ENCODE data around the gene DOCK7. TPM values are rescaled to one million over a fixed set of nuclear protein-coding genes. Genes with fewer than 3 reads are reported as not detected.

DOCK7 gene
- total RNA-seq, 1 experiment from 2014 or later: 60.8 TPM

GRCh38 chr1:62652387-62652786 lies 35.8 kb downstream of the DOCK7 start:
- TF ChIP-seq CTCF (conservative IDR thresholded peaks at IDR 0.05; ENCODE audit: low read depth, low read length): no peak
- no peak for TF ChIP-seq EZH2 (IDR thresholded peaks at IDR 0.05; ENCODE audit: borderline replicate concordance, low read depth, low read length, poor library complexity, severe bottlenecking)
- Histone ChIP-seq H3K4me1 (ENCODE audit: insufficient read depth, low read length, poor library complexity, severe bottlenecking) (peaks cover 5% of the 10 kb centered on the region), H3K27me3 (replicated peaks; ENCODE audit: insufficient read depth, low read depth, low read length, poor library complexity) (no peaks in the 10 kb centered on the region), H3K4me3 (ENCODE audit: low read depth, low read length, poor library complexity, severe bottlenecking) (no peak overlapping the region), H3K36me3 (ENCODE audit: insufficient read depth, low read length, poor library complexity, severe bottlenecking) (peaks cover 7% of the 10 kb centered on the region), H3K27ac (ENCODE audit: low read depth, low read length, poor library complexity, severe bottlenecking) (no peak overlapping the region), H3K9me3 (ENCODE audit: low read depth, low read length, poor library complexity, severe bottlenecking) (no peaks in the 10 kb centered on the region)
- no peak for DNase-seq (ENCODE audit: low spot score)
- ChIA-PET CTCF (no interaction called here), POLR2A (ENCODE audit: low non-redundant PET) (no interaction called here)
- intact Hi-C loops (cut with micrococcal nuclease; ENCODE audit: unreplicated experiment): no loop called here
- no TSS peak for BruUV-seq (replicated peaks)

DNA sequence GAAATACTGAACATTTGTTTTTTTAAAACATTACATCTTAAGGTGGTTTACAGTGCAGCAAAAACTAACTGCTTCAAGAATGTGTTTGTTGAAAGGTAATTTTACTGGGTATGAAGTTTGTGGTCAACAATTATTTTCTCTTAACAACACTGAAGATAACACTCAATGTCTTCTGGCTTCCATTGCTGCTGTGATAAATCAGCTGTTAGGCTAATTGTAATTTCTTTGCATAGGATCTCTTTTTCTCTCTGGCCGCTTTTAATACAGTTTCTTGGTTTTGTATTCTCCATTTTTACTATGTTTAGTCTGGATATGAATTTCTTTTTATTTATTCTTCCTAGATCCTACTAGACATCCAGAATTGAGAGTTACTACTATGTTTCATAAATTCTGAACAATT lies 44.9 kb downstream of the DOCK7 start:
- Histone ChIP-seq H3K27me3 (replicated peaks; ENCODE audit: insufficient read depth, low read depth, low read length, poor library complexity) (no peaks in the 10 kb centered on the region), H3K4me3 (ENCODE audit: low read depth, low read length, poor library complexity, severe bottlenecking) (no peak overlapping the region), H3K36me3 (ENCODE audit: insufficient read depth, low read length, poor library complexity, severe bottlenecking) (peaks cover 29% of the 10 kb centered on the region), H3K27ac (ENCODE audit: low read depth, low read length, poor library complexity, severe bottlenecking) (no peak overlapping the region), H3K9me3 (ENCODE audit: low read depth, low read length, poor library complexity, severe bottlenecking) (peaks cover 15% of the 10 kb centered on the region), H3K4me1 (ENCODE audit: insufficient read depth, low read length, poor library complexity, severe bottlenecking) (no peaks in the 10 kb centered on the region)
- intact Hi-C loops (cut with micrococcal nuclease; ENCODE audit: unreplicated experiment): no loop called here
- ChIA-PET POLR2A (ENCODE audit: low non-redundant PET) (no interaction called here), CTCF (no interaction called here)
- no peak for DNase-seq (ENCODE audit: low spot score)
- no TSS peak for BruUV-seq (replicated peaks)
- TF ChIP-seq EZH2 (IDR thresholded peaks at IDR 0.05; ENCODE audit: borderline replicate concordance, low read depth, low read length, poor library complexity, severe bottlenecking) (no peak), CTCF (conservative IDR thresholded peaks at IDR 0.05; ENCODE audit: low read depth, low read length) (no peak)

DNA sequence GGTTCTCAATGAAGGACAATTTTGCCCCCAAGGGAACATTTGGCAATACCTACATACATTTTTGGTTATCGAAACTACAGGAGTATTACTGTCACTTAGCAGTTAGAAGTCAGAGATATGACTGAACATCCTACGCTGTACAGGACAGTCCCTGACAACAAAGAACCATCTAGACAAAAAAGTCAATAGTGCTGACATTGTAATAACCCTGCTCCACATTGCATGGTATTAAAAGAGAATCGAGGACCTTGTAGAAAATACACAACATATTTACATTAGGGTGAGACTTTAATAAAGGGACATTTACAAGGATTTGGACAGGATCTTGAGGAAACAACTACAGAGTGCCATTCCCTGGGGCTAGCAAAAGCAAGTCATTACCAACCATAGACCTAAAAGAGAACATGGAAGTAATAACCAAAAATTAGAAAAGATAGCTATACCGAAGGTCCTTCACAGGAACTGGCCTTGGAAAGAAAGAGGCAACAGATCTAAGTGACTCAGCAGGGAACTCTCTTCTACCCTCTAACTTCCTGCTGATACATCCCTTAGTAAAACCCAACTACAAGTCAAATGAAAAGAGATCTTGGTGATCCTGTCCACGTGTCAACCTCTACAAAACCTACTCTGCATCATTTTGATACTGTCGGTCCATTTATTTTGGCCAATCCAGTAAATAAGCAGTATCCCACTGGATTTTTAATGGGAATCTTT lies 50.6 kb downstream of the DOCK7 start:
- POLR2A ChIA-PET (ENCODE audit: low non-redundant PET): no interaction called here
- Histone ChIP-seq H3K9me3 (ENCODE audit: low read depth, low read length, poor library complexity, severe bottlenecking) (no peaks in the 10 kb centered on the region), H3K27ac (ENCODE audit: low read depth, low read length, poor library complexity, severe bottlenecking) (no peak overlapping the region), H3K27me3 (replicated peaks; ENCODE audit: insufficient read depth, low read depth, low read length, poor library complexity) (no peaks in the 10 kb centered on the region), H3K4me3 (ENCODE audit: low read depth, low read length, poor library complexity, severe bottlenecking) (no peak overlapping the region), H3K36me3 (ENCODE audit: insufficient read depth, low read length, poor library complexity, severe bottlenecking) (peaks cover 17% of the 10 kb centered on the region), H3K4me1 (ENCODE audit: insufficient read depth, low read length, poor library complexity, severe bottlenecking) (no peaks in the 10 kb centered on the region)
- CTCF ChIA-PET: no interaction called here
- intact Hi-C loops (cut with micrococcal nuclease; ENCODE audit: unreplicated experiment): no loop called here
- TF ChIP-seq EZH2 (IDR thresholded peaks at IDR 0.05; ENCODE audit: borderline replicate concordance, low read depth, low read length, poor library complexity, severe bottlenecking) (no peak), CTCF (conservative IDR thresholded peaks at IDR 0.05; ENCODE audit: low read depth, low read length) (no peak)
- DNase-seq (ENCODE audit: low spot score): no peak
- no TSS peak for BruUV-seq (replicated peaks)
